NCI-H774 (cell line): ENCODE measurements around the gene C16orf46.

Experiments
- DNase-seq: peaks from one replicate; lab custom pipeline; 2025; lab: John Stamatoyannopoulos, UW

C16orf46 gene

DNA sequence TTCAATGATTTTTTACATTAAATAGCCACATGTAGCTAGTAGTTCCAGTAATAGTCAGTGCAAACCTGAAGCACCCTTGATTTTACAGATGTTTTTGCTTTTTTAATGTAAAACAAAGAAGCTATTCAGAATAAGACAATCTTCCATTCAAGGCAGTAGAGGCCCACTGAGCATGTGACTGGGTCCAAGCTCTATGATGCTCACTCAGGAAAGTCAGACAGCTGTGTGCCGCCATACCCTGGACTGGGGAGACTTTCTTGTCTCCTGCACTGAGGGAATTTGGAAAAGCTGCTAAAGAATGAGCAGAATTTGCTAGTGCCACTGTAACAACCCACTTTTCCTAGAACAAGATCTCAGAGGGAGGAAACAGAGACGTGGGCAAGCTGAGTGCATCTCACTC is 58.5 kb downstream of the C16orf46 start:
- no peak for DNase-seq

DNA sequence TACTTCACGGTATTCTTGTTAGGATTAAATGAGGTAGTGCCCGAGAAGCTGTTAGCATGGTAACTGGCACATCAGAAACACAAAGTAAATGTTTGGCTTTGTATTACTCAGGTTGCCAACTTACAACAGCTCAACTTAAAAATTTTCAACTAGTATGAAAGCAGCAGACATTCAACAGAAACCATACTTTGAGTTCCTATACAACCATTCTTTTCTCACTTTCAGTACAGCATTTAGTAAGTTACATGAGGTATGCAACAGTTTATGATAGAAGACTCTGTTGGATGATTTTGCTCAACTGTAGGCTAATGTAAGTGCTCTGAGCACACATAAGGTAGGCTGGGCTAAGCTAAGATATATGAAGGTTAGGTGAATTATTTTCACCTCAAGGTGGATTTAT is 62.4 kb downstream of the C16orf46 start:
- DNase-seq: no peak

DNA sequence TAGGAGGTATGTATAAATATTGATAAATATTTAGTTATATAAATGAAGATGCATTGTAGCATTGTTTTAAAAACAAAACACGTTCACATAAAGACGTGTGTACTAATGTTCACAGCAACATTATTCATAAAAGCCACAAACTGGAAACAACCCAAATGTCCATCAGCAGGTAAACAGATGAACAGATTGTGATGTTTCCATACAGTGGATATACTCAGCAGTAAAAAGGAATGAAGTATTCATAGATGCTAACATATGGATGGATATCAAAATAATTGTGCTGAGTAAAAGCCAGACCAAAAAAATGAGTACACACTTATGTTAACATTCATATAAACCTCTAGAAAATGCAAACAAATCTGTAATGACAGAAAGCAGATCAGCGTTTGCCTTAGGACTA is 64.1 kb downstream of the C16orf46 start:
- DNase-seq: no peak
